Endothelial cell of umbilical vein (primary cell): ENCODE results near the gene BCAS3. TPM values are rescaled to one million over a fixed set of nuclear protein-coding genes. Genes with fewer than 3 reads are reported as not detected.

ENCODE experiments used
- BruUV-seq: library from RNA; stranded (reverse); fragments of 400-500 nt; replicated peaks from 2 replicates; lab custom pipeline; 2021; lab: Mats Ljungman, UMichigan
- CTCF ChIA-PET: fragments of 300-600, 350-600 bp; sonication (Branson Sonifier 250); formaldehyde crosslinking; loops from one replicate; lab custom pipeline; 2021; ENCODE audit warnings: antibody characterized with exemption, inconsistent platforms; lab: Charles Lee
- POLR2A ChIA-PET: fragments of 300-600, 350-600 bp; sonication (Branson Sonifier 250); formaldehyde crosslinking; loops from one replicate; lab custom pipeline; 2021; ENCODE audit warnings: antibody characterized with exemption, inconsistent platforms; lab: Charles Lee
- DNase-seq: peaks from one replicate; pipeline ENCODE4 v3.0.0-alpha.2; 2011; ENCODE audit warnings: low read depth, low spot score
- FAIRE-seq: peaks from 2 replicates; lab custom pipeline; 2011; peaks lifted over from hg19 to GRCh38; lab: Jason Lieb, UNC
- H2AFZ ChIP-seq: 2 replicates; pipeline ENCODE4 v1.6.0; 2012; ENCODE audit warnings: low read depth, low read length, control low read depth, inconsistent platforms
- H3K27ac ChIP-seq: 2 replicates; pipeline ENCODE4 v1.5.1; 2011; ENCODE audit warnings: low read depth, mild to moderate bottlenecking, control low read depth, low read length, moderate library complexity; ENCODE audit not compliant: insufficient read depth
- H3K27me3 ChIP-seq, 2 experiments: 2 replicates each; pipeline versions ENCODE4 v1.6.0 to v1.6.1; 2011; ENCODE audit warnings: low read length in 2 of 2, mixed read lengths in 1 of 2; ENCODE audit not compliant: control insufficient read depth in 2 of 2, insufficient read depth in 2 of 2
- H3K36me3 ChIP-seq, 2 experiments: 2 replicates in 1 of 2; 3 replicates in 1 of 2; pipeline ENCODE4 v1.5.1; 2011; ENCODE audit warnings: low read length in 2 of 2, mild to moderate bottlenecking in 1 of 2, moderate library complexity in 1 of 2; ENCODE audit not compliant: control insufficient read depth in 2 of 2, insufficient read depth in 2 of 2; ENCODE audit errors: extremely low read depth in 1 of 2
- H3K4me1 ChIP-seq: 3 replicates; pipeline ENCODE4 v1.5.1; 2011; ENCODE audit warnings: mild to moderate bottlenecking, low read length; ENCODE audit not compliant: control insufficient read depth, insufficient read depth; ENCODE audit errors: extremely low read depth
- H3K4me2 ChIP-seq: 2 replicates; pipeline ENCODE4 v1.6.1; 2011; ENCODE audit warnings: low read length, control low read depth, mixed read lengths; ENCODE audit not compliant: insufficient read depth
- H3K4me3 ChIP-seq, 3 experiments: fragments of 200-600 bp in 1 of 3; sonication (generic), shearing (Covaris generic) in 1 of 3; replicated peaks in 1 of 3; 2 replicates each; pipeline ENCODE4 v1.5.1; 2011 to 2016; ENCODE audit warnings: control low read depth in 3 of 3, low read length in 3 of 3, mild to moderate bottlenecking in 2 of 3, inconsistent platforms in 1 of 3, low read depth in 1 of 3, moderate library complexity in 1 of 3; ENCODE audit not compliant: insufficient read depth in 1 of 3
- H3K79me2 ChIP-seq: 2 replicates; pipeline ENCODE4 v1.6.0; 2012; ENCODE audit warnings: low read length, inconsistent platforms; ENCODE audit not compliant: control insufficient read depth, insufficient read depth
- H3K9ac ChIP-seq: replicated peaks from 2 replicates; pipeline ENCODE3; 2011; ENCODE audit warnings: low read length, control low read depth; ENCODE audit not compliant: insufficient read depth; ENCODE audit errors: extremely low read depth
- H3K9me1 ChIP-seq: replicated peaks from 3 replicates; pipeline ENCODE4 v1.6.0; 2011; ENCODE audit warnings: mild to moderate bottlenecking, low read length; ENCODE audit not compliant: control insufficient read depth, insufficient read depth; ENCODE audit errors: extremely low read depth
- H3K9me3 ChIP-seq: replicated peaks from 2 replicates; pipeline ENCODE4 v1.5.1; 2012; ENCODE audit warnings: low read length, inconsistent platforms; ENCODE audit not compliant: control insufficient read depth, insufficient read depth
- H4K20me1 ChIP-seq: replicated peaks from 2 replicates; pipeline ENCODE3; 2011; ENCODE audit warnings: mild to moderate bottlenecking, low read length; ENCODE audit not compliant: control insufficient read depth, insufficient read depth; ENCODE audit errors: extremely low read depth
- CTCF ChIP-seq, 2 donors: IDR thresholded peaks; 1 replicate in 1 of 2; 2 replicates in 1 of 2; pipeline ENCODE4 v1.5.1; 2011; ENCODE audit warnings: low read length in 2 of 2, mild to moderate bottlenecking in 2 of 2, moderate library complexity in 2 of 2, control low read depth in 1 of 2, inconsistent platforms in 1 of 2, low read depth in 1 of 2; ENCODE audit not compliant: insufficient read depth in 1 of 2; ENCODE audit errors: extremely low read depth in 1 of 2
- EZH2 ChIP-seq: IDR thresholded peaks from 2 replicates; pipeline ENCODE4 v1.6.1; 2012; ENCODE audit warnings: borderline replicate concordance, low read depth, mild to moderate bottlenecking, moderate library complexity, low read length, inconsistent platforms; ENCODE audit not compliant: severe bottlenecking
- FOS ChIP-seq: IDR thresholded peaks from 2 replicates; pipeline ENCODE4 v1.6.1; 2011; ENCODE audit warnings: mild to moderate bottlenecking, low read length, moderate library complexity, borderline replicate concordance; ENCODE audit not compliant: insufficient read depth
- GATA2 ChIP-seq: IDR thresholded peaks from 2 replicates; pipeline ENCODE4 v1.7.0; 2011; ENCODE audit warnings: low read depth, mild to moderate bottlenecking, moderate library complexity, mixed read lengths, low read length; ENCODE audit not compliant: insufficient read length, insufficient read depth
- JUN ChIP-seq: IDR thresholded peaks from 2 replicates; pipeline ENCODE4 v1.6.1; 2011; ENCODE audit warnings: borderline replicate concordance, low read depth; ENCODE audit not compliant: insufficient read length, insufficient read depth
- MAX ChIP-seq: IDR thresholded peaks from 2 replicates; pipeline ENCODE4 v1.6.1; 2011; ENCODE audit not compliant: insufficient read depth, insufficient read length
- MYC ChIP-seq: IDR thresholded peaks from one replicate; pipeline ENCODE4 v1.6.1; 2011; ENCODE audit warnings: mild to moderate bottlenecking, low read depth, low read length
- POLR2A ChIP-seq: IDR thresholded peaks from 2 replicates; pipeline ENCODE4 v1.6.1; 2012; ENCODE audit warnings: low read depth, mild to moderate bottlenecking, control low read depth, low read length
- POLR2AphosphoS5 ChIP-seq: IDR thresholded peaks from 2 replicates; pipeline ENCODE4 v1.6.1; 2012; ENCODE audit warnings: low read depth, mild to moderate bottlenecking, control low read depth, low read length, moderate library complexity; ENCODE audit not compliant: insufficient read depth
- dilution Hi-C: fragments of 300-500 bp; cut with MboI; formaldehyde crosslinking; loops from one replicate; pipeline ENCODE4 v1.15.0; 2019; ENCODE audit warnings: low sequenced_read_pairs; ENCODE audit not compliant: extremely low pct_ligation_motif_present
- intact Hi-C: fragments of 100-400 bp; cut with micrococcal nuclease; formaldehyde crosslinking; loops from one replicate; pipeline ENCODE4 v1.10.0; 2022
- polyA plus RNA-seq, 4 experiments: library from polyadenylated mRNA; depleted of rRNA in 3 of 4; stranded (reverse) in 3 of 4; unstranded in 1 of 4; fragments of >200 nt; gene quantifications; 2 replicates each; pipeline versions ENCODE4 v1.2.1 to v1.2.3, GENCODE V29; 2011 to 2012; ENCODE audit warnings: missing spikeins in 1 of 4
- total RNA-seq: library from RNA; stranded (reverse); gene quantifications from 2 replicates; pipeline ENCODE4 v1.2.3, GENCODE V29; 2021

The BCAS3 gene
- total and polyA plus RNA-seq, 2 donors (not counting 3 experiments of a cell fraction or from before 2014, with no cell fraction given), result 8.2 to 16.0 TPM

- FAIRE-seq (no peak), DNase-seq (no peak)
- Histone ChIP-seq H3K4me1 (no peaks in the 10 kb centered on the region), H2AFZ (no peak overlapping the region), H3K79me2 (no peaks in the 10 kb centered on the region), H3K9me1 (no peaks in the 10 kb centered on the region), H3K9ac (no peak overlapping the region), H4K20me1 (no peaks in the 10 kb centered on the region), H3K36me3 (no peaks in the 10 kb centered on the region), H3K4me2 (no peak overlapping the region), H3K27ac (no peak overlapping the region), H3K4me3 (no peak overlapping the region), H3K27me3 (no peaks in the 10 kb centered on the region), H3K9me3 (no peaks in the 10 kb centered on the region)
- BruUV-seq, result no TSS peak
- dilution Hi-C loops, result no loop called here
- intact Hi-C loops, result no loop called here
- TF ChIP-seq FOS (no peak), MYC (no peak), MAX (no peak), POLR2AphosphoS5 (no peak), CTCF (IDR thresholded peaks at IDR 0.05; ENCODE audit: extremely low read depth in 1 of 2, insufficient read depth in 1 of 2, low read depth in 1 of 2, low read length in 2 of 2) (no peak), POLR2A (no peak), JUN (no peak), GATA2 (no peak), EZH2 (no peak)
- CTCF ChIA-PET, result no interaction called here
- POLR2A ChIA-PET, result no interaction called here
Measured at GRCh38 chr17:61076621-61077031, 399.0 kb downstream of the BCAS3 start.
